Middle frontal gyrus (tissue), 1 donor: ENCODE results near the gene MSH2.
"Not testable (repeated sequence)": the region's sequence is repeated elsewhere in the genome, so short reads cannot be mapped to it uniquely, and the experiment has no call there.

ENCODE experiments used
- DNase-seq: peaks from one replicate; pipeline ENCODE4 v3.0.0-alpha.2; 2015; ENCODE audit warnings: low spot score; ENCODE audit errors: extremely low spot score

MSH2 gene

DNA sequence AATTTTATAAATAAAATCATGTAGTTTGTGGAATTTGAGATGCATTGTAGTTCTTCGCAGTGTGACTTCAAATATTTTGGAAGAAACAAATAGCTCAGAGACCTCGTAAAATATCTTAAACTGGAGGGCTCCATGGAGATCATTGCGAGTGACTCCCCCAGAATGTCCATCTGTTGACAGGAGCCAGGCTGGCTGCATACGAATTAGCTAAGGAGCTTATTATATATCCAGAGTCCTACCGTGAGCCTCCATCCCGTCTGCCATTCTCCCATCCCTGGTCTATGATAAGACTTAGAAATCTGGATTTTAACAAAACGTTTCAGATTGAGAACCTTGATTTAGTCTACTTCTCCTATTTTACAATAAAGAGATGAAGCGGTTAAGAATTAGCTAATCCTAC is 80.2 kb downstream of the MSH2 start:
- no peak for DNase-seq

DNA sequence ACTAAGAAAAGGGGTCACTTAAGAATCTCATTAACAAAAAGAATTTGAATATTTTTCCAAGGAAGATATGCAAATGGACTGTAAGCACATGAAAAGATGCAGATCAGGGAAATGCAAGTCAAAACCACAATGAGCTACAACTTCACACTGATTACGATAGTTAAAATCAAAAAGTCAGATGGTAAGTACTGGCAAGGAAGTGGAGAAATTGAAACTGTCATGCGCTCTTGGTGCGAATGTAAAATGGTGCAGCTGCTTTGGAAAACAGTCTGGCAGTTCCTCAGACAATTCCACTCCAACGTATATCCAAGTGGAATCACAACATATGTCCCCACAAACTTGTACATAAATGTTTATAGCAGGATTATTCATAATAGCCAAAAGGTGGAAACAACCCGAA is 81.4 kb downstream of the MSH2 start:
- no peak for DNase-seq

GRCh38 chr2:47485177-47485576 is 82.2 kb downstream of the MSH2 start:
- no peak for DNase-seq

GRCh38 chr2:47485751-47486300 is 82.9 kb downstream of the MSH2 start:
- DNase-seq, result no peak

DNA sequence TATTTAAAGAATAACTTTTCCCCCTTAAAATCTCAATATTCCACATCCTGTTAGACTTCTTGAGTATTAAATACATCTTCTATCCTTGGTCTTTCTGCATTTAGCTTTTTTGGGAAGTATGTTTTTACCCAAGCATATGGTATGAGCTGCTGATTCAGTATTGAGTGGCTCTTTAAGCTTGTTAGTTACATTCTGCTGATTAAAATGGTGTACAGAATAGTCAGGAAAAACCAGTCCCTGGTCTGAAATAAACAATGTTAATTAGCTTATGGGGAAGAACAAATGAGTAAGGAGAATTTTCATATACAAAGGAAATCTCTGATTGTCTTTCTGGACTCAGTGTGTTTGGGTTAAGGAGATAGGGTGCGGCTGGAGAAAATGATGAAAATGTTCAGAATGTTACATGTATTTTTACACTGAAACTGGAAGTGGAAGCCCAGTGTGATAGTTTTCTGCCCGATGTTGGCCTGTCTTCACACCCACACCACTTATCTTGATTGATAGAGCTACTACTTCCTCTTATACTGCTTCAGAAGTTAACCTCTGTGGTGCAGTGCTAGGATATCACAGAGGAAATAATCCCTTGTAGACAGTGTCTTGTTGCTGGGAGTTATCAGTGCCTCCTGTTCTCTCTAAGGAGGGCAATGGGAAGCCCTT is 84.0 kb downstream of the MSH2 start:
- no peak for DNase-seq

GRCh38 chr2:47487498-47487875 is 84.5 kb downstream of the MSH2 start:
- no peak for DNase-seq

GRCh38 chr2:47488870-47489584 is 86.1 kb downstream of the MSH2 start:
- no peak for DNase-seq

- no peak for DNase-seq
These were observed 87.5 kb downstream of the MSH2 start for GRCh38 chr2:47490406-47490805.

DNA sequence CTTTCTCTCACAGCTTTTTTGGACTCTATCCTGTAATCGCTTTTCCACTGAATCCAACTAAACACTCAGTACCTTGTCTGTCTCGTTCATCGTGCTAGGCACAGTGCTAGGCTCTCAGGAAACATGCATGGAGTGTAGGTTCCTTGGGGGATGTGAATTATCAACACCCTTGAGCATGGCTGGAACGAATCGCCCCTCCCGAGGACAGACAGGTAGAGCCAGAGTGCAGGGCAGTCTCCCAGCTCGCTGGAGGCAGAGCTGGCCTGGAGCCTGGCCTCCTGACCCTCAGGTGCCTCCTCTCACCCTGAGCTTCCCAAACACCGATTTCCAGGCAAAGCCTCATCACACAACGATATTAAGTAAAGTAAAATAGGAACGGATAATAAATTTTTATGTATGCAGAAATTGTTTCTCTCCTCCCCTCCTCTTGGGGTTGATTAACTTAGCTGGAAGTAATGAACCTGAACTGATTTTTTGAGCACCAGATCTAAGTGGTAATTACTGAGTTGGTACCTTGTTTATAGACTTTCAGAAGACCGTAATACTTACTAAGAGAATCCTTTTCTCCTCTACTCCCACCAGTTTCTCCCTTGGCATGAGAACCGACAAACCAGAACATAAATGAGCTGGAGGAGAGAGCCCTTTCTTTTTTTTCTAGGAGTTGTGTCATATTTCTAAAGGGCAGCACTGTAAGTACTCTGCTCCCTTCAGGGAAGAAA is 90.5 kb downstream of the MSH2 start:
- no peak for DNase-seq

GRCh38 chr2:47494267-47495130 is 91.5 kb downstream of the MSH2 start:
- no peak for DNase-seq

DNA sequence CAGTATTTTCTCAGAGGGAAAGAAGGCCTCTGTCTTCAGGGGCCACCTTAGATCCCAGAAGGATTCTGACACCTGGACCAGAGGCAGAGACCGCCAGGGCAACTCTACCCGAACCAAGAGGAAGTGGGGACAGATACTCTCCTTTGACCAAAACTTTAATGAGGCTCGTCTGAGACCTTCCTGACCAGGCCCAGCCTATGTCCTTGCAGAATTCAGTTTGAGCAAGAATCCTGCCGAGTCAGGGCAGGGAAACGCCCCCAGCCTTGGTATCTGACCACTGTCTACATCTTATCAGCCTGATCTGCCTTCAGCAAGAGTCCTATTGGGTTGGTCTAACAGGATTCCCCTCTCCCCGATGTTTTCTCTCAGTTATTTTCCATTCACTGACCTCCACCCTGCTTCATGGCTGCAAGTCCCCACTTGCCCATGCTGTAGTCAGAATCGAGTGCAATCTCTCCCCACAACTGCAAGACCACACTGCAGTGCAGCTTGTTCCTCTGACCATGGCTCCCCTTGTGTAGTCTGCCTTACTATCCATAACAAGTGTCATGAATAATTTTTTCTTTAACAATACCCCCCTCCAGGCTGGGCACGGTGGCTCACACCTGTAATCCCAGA is 95.0 kb downstream of the MSH2 start:
- DNase-seq, result no peak

GRCh38 chr2:47499093-47499492 is 96.1 kb downstream of the MSH2 start:
- no peak for DNase-seq

- no peak for DNase-seq
These were observed 96.8 kb downstream of the MSH2 start for GRCh38 chr2:47499621-47500309.

GRCh38 chr2:47501374-47502200 is 98.6 kb downstream of the MSH2 start:
- no peak for DNase-seq

GRCh38 chr2:47502498-47502897 is 99.5 kb downstream of the MSH2 start:
- DNase-seq, result not testable (repeated sequence)

DNA sequence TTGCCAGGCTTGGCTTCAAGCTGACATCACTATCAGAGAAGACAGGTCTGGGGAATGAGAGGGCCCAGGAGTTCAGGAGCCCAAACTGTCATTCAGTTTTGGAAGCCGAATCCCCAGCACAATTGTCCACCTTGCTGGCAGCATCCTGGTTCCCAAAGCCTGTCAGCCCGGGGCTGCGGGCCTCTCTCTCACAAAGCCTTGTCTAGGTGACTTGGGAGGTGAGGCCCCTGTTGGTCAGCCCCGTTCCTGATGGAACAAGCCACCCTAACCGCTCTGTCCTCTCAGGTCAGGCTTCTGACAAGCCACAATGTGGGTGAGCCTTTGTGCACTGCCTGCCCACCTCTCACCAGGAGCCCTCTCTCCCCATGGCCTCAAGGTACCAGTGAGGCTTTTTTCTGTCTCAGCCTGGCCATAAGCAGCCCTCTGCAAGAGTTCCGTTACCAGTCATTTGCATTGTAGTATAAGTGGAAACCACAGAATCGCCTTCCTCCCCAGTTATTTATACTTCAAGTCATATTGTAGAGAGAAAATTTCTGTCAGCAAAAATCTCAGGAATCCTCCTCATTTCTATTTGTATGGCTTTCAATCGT is 100.6 kb downstream of the MSH2 start:
- DNase-seq, result no peak

- no peak for DNase-seq
These were observed 101.3 kb downstream of the MSH2 start for GRCh38 chr2:47504174-47504810.

DNA sequence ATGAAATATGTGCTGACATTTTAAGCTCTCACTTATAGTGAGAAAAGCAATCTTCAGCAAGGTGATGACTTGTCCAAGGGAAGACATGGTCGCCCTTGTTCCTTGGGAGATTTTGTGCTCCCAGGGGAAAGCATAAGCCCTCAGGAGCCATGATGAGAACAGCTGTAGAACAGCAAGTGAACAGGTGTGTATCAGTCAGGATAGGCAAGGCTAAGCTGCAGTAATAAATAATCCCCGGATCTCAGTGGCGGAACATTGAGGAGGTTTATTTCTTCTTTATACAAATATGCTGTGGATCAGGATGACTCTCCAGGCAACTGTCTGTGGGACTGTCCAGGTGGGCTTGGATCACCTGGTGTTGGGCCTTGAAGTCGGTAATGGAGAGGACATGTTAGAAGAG is 103.1 kb downstream of the MSH2 start:
- no peak for DNase-seq

- no peak for DNase-seq
These were observed 103.5 kb downstream of the MSH2 start for GRCh38 chr2:47506436-47506835.
